ENCODE measurements around the gene TLN1. TPM values are rescaled to one million over a fixed set of nuclear protein-coding genes. Genes with fewer than 3 reads are reported as not detected.
A peak's percentile ranks its signal among the peaks of the same experiment; 100 is the strongest.

The TLN1 gene
- total and polyA plus RNA-seq, 10 of the 15 experiments (the other 5 are each of a cell fraction or from before 2014, with no cell fraction given): 11.6 to 305 (median 71.9) TPM

DNA sequence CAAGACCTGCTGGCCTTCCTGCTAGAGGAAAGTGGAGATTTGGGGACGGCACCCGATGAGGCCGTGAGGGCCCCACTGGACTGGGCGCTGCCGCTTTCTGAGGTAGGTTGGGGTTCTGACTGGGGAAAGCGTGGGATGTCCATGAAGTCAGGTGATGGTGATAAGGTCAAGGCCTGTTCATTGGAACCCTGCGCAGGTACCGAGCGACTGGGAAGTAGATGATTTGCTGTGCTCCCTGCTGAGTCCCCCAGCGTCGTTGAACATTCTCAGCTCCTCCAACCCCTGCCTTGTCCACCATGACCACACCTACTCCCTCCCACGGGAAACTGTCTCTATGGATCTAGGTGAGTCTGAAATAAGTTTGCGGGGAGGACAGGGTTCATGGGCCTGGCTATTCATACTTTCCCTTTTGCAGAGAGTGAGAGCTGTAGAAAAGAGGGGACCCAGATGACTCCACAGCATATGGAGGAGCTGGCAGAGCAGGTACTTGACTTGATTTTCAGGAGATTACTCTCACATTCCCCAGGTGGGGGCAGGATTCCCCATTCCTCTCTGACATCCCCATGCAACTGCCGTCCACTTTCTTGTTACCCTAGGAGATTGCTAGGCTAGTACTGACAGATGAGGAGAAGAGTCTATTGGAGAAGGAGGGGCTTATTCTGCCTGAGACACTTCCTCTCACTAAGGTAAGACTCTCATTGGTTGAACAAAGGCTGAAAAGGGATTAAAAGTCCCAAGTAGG is 976 bp upstream of the TLN1 start (continued):
- TF ChIP-seq, protein P1, sequence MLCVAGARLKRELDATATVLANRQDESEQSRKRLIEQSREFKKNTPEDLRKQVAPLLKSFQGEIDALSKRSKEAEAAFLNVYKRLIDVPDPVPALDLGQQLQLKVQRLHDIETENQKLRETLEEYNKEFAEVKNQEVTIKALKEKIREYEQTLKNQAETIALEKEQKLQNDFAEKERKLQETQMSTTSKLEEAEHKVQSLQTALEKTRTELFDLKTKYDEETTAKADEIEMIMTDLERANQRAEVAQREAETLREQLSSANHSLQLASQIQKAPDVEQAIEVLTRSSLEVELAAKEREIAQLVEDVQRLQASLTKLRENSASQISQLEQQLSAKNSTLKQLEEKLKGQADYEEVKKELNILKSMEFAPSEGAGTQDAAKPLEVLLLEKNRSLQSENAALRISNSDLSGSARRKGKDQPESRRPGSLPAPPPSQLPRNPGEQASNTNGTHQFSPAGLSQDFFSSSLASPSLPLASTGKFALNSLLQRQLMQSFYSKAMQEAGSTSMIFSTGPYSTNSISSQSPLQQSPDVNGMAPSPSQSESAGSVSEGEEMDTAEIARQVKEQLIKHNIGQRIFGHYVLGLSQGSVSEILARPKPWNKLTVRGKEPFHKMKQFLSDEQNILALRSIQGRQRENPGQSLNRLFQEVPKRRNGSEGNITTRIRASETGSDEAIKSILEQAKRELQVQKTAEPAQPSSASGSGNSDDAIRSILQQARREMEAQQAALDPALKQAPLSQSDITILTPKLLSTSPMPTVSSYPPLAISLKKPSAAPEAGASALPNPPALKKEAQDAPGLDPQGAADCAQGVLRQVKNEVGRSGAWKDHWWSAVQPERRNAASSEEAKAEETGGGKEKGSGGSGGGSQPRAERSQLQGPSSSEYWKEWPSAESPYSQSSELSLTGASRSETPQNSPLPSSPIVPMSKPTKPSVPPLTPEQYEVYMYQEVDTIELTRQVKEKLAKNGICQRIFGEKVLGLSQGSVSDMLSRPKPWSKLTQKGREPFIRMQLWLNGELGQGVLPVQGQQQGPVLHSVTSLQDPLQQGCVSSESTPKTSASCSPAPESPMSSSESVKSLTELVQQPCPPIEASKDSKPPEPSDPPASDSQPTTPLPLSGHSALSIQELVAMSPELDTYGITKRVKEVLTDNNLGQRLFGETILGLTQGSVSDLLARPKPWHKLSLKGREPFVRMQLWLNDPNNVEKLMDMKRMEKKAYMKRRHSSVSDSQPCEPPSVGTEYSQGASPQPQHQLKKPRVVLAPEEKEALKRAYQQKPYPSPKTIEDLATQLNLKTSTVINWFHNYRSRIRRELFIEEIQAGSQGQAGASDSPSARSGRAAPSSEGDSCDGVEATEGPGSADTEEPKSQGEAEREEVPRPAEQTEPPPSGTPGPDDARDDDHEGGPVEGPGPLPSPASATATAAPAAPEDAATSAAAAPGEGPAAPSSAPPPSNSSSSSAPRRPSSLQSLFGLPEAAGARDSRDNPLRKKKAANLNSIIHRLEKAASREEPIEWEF (IDR thresholded peaks at IDR 0.05; ENCODE audit: insufficient replicate concordance, low read depth, low read length): no peak
- TF ChIP-seq SMAD5 (IDR thresholded peaks at IDR 0.05; ENCODE audit: low read depth) (no peak; the same call in 1 of the 2 replicates), NBN (IDR thresholded peaks at IDR 0.05) (no peak), EZH2 (IDR thresholded peaks at IDR 0.05; ENCODE audit: borderline replicate concordance, control insufficient read depth, low read depth, low read length) (no peak), MEF2A (IDR thresholded peaks at IDR 0.05; ENCODE audit: insufficient read depth, low read depth, low read length) (no peak), ZNF24 (IDR thresholded peaks at IDR 0.05) (no peak), BCL11A (IDR thresholded peaks at IDR 0.05; ENCODE audit: low read depth, low read length) (no peak), CBFB (IDR thresholded peaks at IDR 0.05; ENCODE audit: low read depth) (no peak), FOS (IDR thresholded peaks at IDR 0.05; ENCODE audit: borderline replicate concordance, extremely low read depth, insufficient read length) (no peak), ZNF384 (IDR thresholded peaks at IDR 0.05; ENCODE audit: borderline replicate concordance, low read depth, low read length) (no peak), RUNX3 (IDR thresholded peaks at IDR 0.05; ENCODE audit: low read length) (no peak), SMAD1 (IDR thresholded peaks at IDR 0.05; ENCODE audit: low read depth, partially characterized antibody) (no peak), RFX5 (IDR thresholded peaks at IDR 0.05; ENCODE audit: low read depth, low read length) (no peak), JUND (IDR thresholded peaks at IDR 0.05; ENCODE audit: low read depth, low read length) (no peak), BACH1 (IDR thresholded peaks at IDR 0.05; ENCODE audit: borderline replicate concordance) (no peak), RAD51 (IDR thresholded peaks at IDR 0.05) (peak; percentile 34; the same call in 1 of the 2 replicates), MXI1 (IDR thresholded peaks at IDR 0.05; ENCODE audit: low read depth, low read length) (no peak; the same call in 1 of the 2 replicates), GABPA (IDR thresholded peaks at IDR 0.05; ENCODE audit: low read depth) (no peak), POU2F2 (IDR thresholded peaks at IDR 0.05; ENCODE audit: borderline replicate concordance, low read depth, low read length) (no peak), POLR2A (IDR thresholded peaks at IDR 0.05; ENCODE audit: low read depth, low read length) (no peak), HDGF (IDR thresholded peaks at IDR 0.05) (no peak), RCOR1 (conservative IDR thresholded peaks at IDR 0.05; ENCODE audit: low read depth, low read length) (no peak), SMARCA5 (IDR thresholded peaks at IDR 0.05) (peak; percentile 53; the same call in 1 of the 2 replicates)
- TF ChIP-seq, protein P2, sequence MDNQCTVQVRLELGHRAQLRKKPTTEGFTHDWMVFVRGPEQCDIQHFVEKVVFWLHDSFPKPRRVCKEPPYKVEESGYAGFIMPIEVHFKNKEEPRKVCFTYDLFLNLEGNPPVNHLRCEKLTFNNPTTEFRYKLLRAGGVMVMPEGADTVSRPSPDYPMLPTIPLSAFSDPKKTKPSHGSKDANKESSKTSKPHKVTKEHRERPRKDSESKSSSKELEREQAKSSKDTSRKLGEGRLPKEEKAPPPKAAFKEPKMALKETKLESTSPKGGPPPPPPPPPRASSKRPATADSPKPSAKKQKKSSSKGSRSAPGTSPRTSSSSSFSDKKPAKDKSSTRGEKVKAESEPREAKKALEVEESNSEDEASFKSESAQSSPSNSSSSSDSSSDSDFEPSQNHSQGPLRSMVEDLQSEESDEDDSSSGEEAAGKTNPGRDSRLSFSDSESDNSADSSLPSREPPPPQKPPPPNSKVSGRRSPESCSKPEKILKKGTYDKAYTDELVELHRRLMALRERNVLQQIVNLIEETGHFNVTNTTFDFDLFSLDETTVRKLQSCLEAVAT (IDR thresholded peaks at IDR 0.05): no peak
